ENCODE measurements around the gene KIAA1755.

- TF ChIP-seq, protein P1, sequence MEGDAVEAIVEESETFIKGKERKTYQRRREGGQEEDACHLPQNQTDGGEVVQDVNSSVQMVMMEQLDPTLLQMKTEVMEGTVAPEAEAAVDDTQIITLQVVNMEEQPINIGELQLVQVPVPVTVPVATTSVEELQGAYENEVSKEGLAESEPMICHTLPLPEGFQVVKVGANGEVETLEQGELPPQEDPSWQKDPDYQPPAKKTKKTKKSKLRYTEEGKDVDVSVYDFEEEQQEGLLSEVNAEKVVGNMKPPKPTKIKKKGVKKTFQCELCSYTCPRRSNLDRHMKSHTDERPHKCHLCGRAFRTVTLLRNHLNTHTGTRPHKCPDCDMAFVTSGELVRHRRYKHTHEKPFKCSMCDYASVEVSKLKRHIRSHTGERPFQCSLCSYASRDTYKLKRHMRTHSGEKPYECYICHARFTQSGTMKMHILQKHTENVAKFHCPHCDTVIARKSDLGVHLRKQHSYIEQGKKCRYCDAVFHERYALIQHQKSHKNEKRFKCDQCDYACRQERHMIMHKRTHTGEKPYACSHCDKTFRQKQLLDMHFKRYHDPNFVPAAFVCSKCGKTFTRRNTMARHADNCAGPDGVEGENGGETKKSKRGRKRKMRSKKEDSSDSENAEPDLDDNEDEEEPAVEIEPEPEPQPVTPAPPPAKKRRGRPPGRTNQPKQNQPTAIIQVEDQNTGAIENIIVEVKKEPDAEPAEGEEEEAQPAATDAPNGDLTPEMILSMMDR (IDR thresholded peaks at IDR 0.05): no peak
- no peak for TF ChIP-seq EZH2 (IDR thresholded peaks at IDR 0.05)
Measured at GRCh38 chr20:38237381-38237780, 23.2 kb downstream of the KIAA1755 start.

Data from neural progenitor cell (in vitro differentiated cells).